Mesendoderm (in vitro differentiated cells): Measurements from ENCODE around the gene POLR1E.

Experiments used
- DNase-seq: peaks from one replicate; pipeline ENCODE4 v3.0.0; 2013
- H2AK5ac ChIP-seq: 2 replicates; pipeline ENCODE4 v1.6.1; 2013; ENCODE audit warnings: low read length, inconsistent platforms
- H2BK120ac ChIP-seq: 2 replicates; pipeline ENCODE4 v1.6.1; 2013; ENCODE audit warnings: low read depth, mild to moderate bottlenecking, low read length, moderate library complexity, mixed read lengths
- H2BK15ac ChIP-seq: replicated peaks from 2 replicates; pipeline ENCODE4 v1.6.1; 2013; ENCODE audit warnings: low read depth, mild to moderate bottlenecking, moderate library complexity
- H2BK5ac ChIP-seq: 2 replicates; pipeline ENCODE4 v1.6.1; 2013; ENCODE audit warnings: low read length, inconsistent platforms
- H3K18ac ChIP-seq: 2 replicates; pipeline ENCODE4 v1.6.1; 2013; ENCODE audit warnings: mild to moderate bottlenecking, low read length, mixed read lengths
- H3K23ac ChIP-seq: one replicate; pipeline ENCODE4 v1.6.1; 2013; ENCODE audit warnings: low read length
- H3K27ac ChIP-seq: 2 replicates; pipeline ENCODE4 v1.5.1; 2013; ENCODE audit warnings: low read depth, mild to moderate bottlenecking, inconsistent platforms, low read length, moderate library complexity
- H3K27me3 ChIP-seq: 2 replicates; pipeline ENCODE4 v1.6.1; 2013; ENCODE audit warnings: low read length, control low read depth, mild to moderate bottlenecking, inconsistent platforms; ENCODE audit not compliant: insufficient read depth, poor library complexity
- H3K36me3 ChIP-seq: 2 replicates; pipeline ENCODE4 v1.6.1; 2013; ENCODE audit warnings: low read length, inconsistent platforms; ENCODE audit not compliant: control insufficient read depth, insufficient read depth
- H3K4ac ChIP-seq: one replicate; pipeline ENCODE4 v1.6.1; 2013; ENCODE audit warnings: low read depth, mild to moderate bottlenecking, low read length, moderate library complexity
- H3K4me1 ChIP-seq: 2 replicates; pipeline ENCODE4 v1.6.1; 2013; ENCODE audit warnings: low read depth, low read length, inconsistent platforms; ENCODE audit not compliant: control insufficient read depth
- H3K4me2 ChIP-seq: 2 replicates; pipeline ENCODE4 v1.6.1; 2013; ENCODE audit warnings: low read length
- H3K4me3 ChIP-seq: 2 replicates; pipeline ENCODE4 v1.5.1; 2013; ENCODE audit warnings: mild to moderate bottlenecking, low read length
- H3K56ac ChIP-seq: one replicate; pipeline ENCODE4 v1.6.1; 2013; ENCODE audit warnings: low read length
- H3K79me1 ChIP-seq: 2 replicates; pipeline ENCODE4 v1.6.1; 2013; ENCODE audit warnings: low read length, inconsistent platforms
- H3K79me2 ChIP-seq: 2 replicates; pipeline ENCODE4 v1.6.1; 2013; ENCODE audit warnings: mild to moderate bottlenecking, low read length; ENCODE audit not compliant: control insufficient read depth, insufficient read depth
- H3K9ac ChIP-seq: 2 replicates; pipeline ENCODE4 v1.6.1; 2013; ENCODE audit warnings: low read length, inconsistent platforms
- H4K5ac ChIP-seq: one replicate; pipeline ENCODE4 v1.6.1; 2013; ENCODE audit warnings: low read length
- H4K8ac ChIP-seq: one replicate; pipeline ENCODE4 v1.6.1; 2013; ENCODE audit warnings: low read depth, mild to moderate bottlenecking, control low read depth, low read length, moderate library complexity
- whole genome bisulfite sequencing: extraction: QIAGEN DNeasy Blood & Tissue Kit; methylation state at CpG from one replicate; pipeline ENCODE4 v1.1.7; 2013; ENCODE audit warnings: low lambda C conversion rate, missing lambda C conversion rate; ENCODE audit not compliant: insufficient coverage; ENCODE audit errors: extremely low coverage; 5-methylcytosine and 5-hydroxymethylcytosine counted together

The POLR1E gene

DNA sequence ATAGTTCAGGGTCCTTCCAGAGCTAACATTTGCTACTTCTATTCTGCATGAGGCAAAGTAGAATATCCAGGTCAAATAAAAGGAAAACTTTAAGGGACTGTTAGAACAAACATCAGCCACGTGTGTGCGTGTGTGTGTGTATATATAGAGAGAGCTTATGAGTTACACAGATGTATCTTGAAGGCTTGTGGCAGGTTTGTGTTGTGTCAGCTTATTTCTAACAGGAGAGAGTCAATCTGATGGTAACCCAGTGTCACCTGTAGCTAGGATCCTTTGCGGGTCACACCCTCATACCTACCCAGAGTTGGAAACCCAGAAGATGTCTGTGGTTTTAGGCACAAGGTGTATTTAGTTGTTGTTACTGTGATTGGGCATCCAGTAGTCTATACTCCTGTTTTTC lies 12.7 kb downstream of the POLR1E start:
- Histone ChIP-seq H3K79me1 (no peaks in the 10 kb centered on the region), H3K36me3 (peaks cover 21% of the 10 kb centered on the region), H2AK5ac (no peak overlapping the region), H3K4me1 (no peaks in the 10 kb centered on the region), H3K79me2 (no peaks in the 10 kb centered on the region), H2BK5ac (no peak overlapping the region), H3K4me3 (no peak overlapping the region), H3K4ac (no peak overlapping the region), H3K4me2 (no peak overlapping the region), H2BK120ac (no peak overlapping the region), H3K18ac (no peak overlapping the region), H3K9ac (no peak overlapping the region), H2BK15ac (no peak overlapping the region), H4K8ac (no peak overlapping the region), H3K27ac (no peak overlapping the region), H3K23ac (no peak overlapping the region), H3K56ac (no peak overlapping the region), H3K27me3 (no peaks in the 10 kb centered on the region), H4K5ac (no peak overlapping the region)
- WGBS, result no CpG with 5 or more reads among the region's 3 CpGs
- DNase-seq, result no peak

DNA sequence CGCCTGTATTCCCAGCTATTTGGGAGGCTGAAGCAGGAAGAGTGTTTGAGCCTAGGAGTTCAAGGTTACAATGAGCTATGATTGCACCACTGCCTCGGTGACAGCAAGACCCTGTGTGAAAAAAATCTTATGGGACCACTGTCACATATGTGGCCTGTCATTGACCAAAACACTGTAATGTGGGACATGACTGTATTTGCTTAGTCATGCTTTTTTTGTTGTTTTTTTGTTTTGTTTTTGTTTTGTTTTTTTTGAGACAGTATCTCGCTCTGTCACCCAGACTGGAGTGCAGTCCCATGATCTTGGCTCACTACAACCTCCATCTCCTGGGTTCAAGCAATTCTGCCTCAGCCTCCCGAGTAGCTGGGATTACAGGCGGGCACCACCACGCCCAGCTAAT lies 13.5 kb downstream of the POLR1E start:
- no peak overlapping the region for H3K23ac ChIP-seq
- no CpG with 5 or more reads among the region's 6 CpGs for WGBS
- no peak overlapping the region for H3K27ac ChIP-seq
- no peaks in the 10 kb centered on the region for H3K4me1 ChIP-seq
- no peaks in the 10 kb centered on the region for H3K27me3 ChIP-seq
- no peak overlapping the region for H4K5ac ChIP-seq
- no peak overlapping the region for H3K4ac ChIP-seq
- no peak overlapping the region for H2BK15ac ChIP-seq
- H2BK5ac ChIP-seq, result no peak overlapping the region
- H4K8ac ChIP-seq, result no peak overlapping the region
- H2AK5ac ChIP-seq, result no peak overlapping the region
- H3K79me2 ChIP-seq, result no peaks in the 10 kb centered on the region
- no peak overlapping the region for H3K18ac ChIP-seq
- H3K9ac ChIP-seq, result no peak overlapping the region
- no peak overlapping the region for H3K4me2 ChIP-seq
- H3K56ac ChIP-seq, result no peak overlapping the region
- H3K36me3 ChIP-seq, result peaks cover 18% of the 10 kb centered on the region
- no peak overlapping the region for H2BK120ac ChIP-seq
- DNase-seq, result no peak
- no peaks in the 10 kb centered on the region for H3K79me1 ChIP-seq
- no peak overlapping the region for H3K4me3 ChIP-seq

DNA sequence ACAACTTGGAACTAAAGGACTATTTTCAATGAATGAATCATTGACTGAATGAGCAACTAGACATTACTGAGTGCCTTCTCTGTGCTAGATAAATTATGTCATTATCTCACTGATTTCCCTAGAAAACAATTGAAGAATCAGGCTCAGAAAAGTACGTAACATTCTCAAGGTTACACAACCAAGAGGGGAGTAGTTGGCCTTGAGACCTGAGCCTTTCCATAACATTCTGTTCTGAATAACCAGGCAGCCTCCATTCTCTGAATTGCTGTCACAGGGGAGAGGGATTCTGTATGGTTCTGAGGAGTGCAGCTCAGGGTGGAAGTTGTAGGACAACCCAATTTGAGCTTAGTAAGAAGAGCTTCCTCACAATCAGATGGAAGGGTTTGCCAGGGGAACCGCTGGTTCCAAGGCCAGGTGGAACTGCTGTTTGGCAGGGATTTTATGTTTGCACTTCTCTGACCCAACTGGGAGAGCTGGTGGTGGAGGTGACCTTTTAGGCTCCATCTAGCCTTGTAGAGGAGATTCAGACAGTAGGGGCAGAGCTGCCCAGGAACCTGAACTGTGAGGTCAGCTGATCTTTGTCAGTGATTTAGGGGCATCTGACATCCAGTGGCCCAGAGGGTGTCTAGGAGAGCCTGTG lies 16.3 kb downstream of the POLR1E start:
- H3K9ac ChIP-seq, result no peak overlapping the region
- H2AK5ac ChIP-seq, result no peak overlapping the region
- no peaks in the 10 kb centered on the region for H3K4me1 ChIP-seq
- H2BK15ac ChIP-seq, result no peak overlapping the region
- H3K27me3 ChIP-seq, result no peaks in the 10 kb centered on the region
- H3K27ac ChIP-seq, result no peak overlapping the region
- H3K4me2 ChIP-seq, result no peak overlapping the region
- no peak overlapping the region for H2BK120ac ChIP-seq
- WGBS, result no CpG with 5 or more reads among the region's 2 CpGs
- no peak overlapping the region for H3K18ac ChIP-seq
- H4K5ac ChIP-seq, result no peak overlapping the region
- H3K4ac ChIP-seq, result no peak overlapping the region
- H3K79me2 ChIP-seq, result no peaks in the 10 kb centered on the region
- H4K8ac ChIP-seq, result no peak overlapping the region
- H3K79me1 ChIP-seq, result no peaks in the 10 kb centered on the region
- no peak overlapping the region for H2BK5ac ChIP-seq
- H3K23ac ChIP-seq, result no peak overlapping the region
- no peak for DNase-seq
- H3K4me3 ChIP-seq, result no peak overlapping the region
- no peak overlapping the region for H3K56ac ChIP-seq
- peaks cover 13% of the 10 kb centered on the region for H3K36me3 ChIP-seq

DNA sequence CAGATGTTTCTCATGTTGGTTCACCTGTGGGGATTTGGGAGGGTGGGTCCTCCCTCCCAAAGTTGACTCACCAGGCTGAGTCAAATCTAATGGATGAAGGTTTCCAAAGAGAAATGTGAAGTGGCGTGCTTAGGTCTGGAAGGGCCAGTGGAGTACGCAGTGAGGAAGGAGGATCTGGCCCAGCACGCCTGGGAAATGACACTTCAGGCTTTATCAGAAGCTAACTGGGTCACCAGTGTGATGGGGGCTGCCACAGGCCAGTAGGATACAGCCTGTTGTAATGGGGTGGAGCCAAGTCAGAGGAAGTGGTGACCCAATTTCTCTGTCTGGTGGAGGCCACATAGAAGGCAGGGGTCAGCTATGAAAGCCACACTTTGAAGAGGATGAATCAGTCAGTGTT lies 18.0 kb downstream of the POLR1E start:
- Histone ChIP-seq H3K23ac (no peak overlapping the region), H3K56ac (no peak overlapping the region), H3K4me2 (no peak overlapping the region), H3K4ac (no peak overlapping the region), H3K4me1 (no peaks in the 10 kb centered on the region), H2BK5ac (no peak overlapping the region), H4K5ac (no peak overlapping the region), H3K27me3 (no peaks in the 10 kb centered on the region), H3K4me3 (no peak overlapping the region), H3K9ac (no peak overlapping the region), H2BK120ac (no peak overlapping the region), H3K79me1 (no peaks in the 10 kb centered on the region), H2BK15ac (no peak overlapping the region), H3K79me2 (no peaks in the 10 kb centered on the region), H3K18ac (no peak overlapping the region), H3K27ac (no peak overlapping the region), H4K8ac (no peak overlapping the region), H3K36me3 (peaks cover 13% of the 10 kb centered on the region), H2AK5ac (no peak overlapping the region)
- DNase-seq, result peak; percentile 4
- no CpG with 5 or more reads among the region's 3 CpGs for WGBS

GRCh38 chr9:37504605-37505004 lies 18.9 kb downstream of the POLR1E start:
- H2AK5ac ChIP-seq, result no peak overlapping the region
- H3K27ac ChIP-seq, result no peak overlapping the region
- H3K23ac ChIP-seq, result no peak overlapping the region
- H3K36me3 ChIP-seq, result peaks cover 13% of the 10 kb centered on the region
- WGBS, result no CpG with 5 or more reads among the region's 5 CpGs
- no peak overlapping the region for H4K5ac ChIP-seq
- H4K8ac ChIP-seq, result no peak overlapping the region
- no peak overlapping the region for H2BK15ac ChIP-seq
- H3K4me2 ChIP-seq, result no peak overlapping the region
- H3K4me3 ChIP-seq, result no peak overlapping the region
- no peak overlapping the region for H2BK5ac ChIP-seq
- no peak overlapping the region for H2BK120ac ChIP-seq
- no peaks in the 10 kb centered on the region for H3K79me1 ChIP-seq
- H3K18ac ChIP-seq, result no peak overlapping the region
- no peak overlapping the region for H3K4ac ChIP-seq
- H3K4me1 ChIP-seq, result no peaks in the 10 kb centered on the region
- no peaks in the 10 kb centered on the region for H3K27me3 ChIP-seq
- no peak for DNase-seq
- no peak overlapping the region for H3K56ac ChIP-seq
- no peak overlapping the region for H3K9ac ChIP-seq
- no peaks in the 10 kb centered on the region for H3K79me2 ChIP-seq

DNA sequence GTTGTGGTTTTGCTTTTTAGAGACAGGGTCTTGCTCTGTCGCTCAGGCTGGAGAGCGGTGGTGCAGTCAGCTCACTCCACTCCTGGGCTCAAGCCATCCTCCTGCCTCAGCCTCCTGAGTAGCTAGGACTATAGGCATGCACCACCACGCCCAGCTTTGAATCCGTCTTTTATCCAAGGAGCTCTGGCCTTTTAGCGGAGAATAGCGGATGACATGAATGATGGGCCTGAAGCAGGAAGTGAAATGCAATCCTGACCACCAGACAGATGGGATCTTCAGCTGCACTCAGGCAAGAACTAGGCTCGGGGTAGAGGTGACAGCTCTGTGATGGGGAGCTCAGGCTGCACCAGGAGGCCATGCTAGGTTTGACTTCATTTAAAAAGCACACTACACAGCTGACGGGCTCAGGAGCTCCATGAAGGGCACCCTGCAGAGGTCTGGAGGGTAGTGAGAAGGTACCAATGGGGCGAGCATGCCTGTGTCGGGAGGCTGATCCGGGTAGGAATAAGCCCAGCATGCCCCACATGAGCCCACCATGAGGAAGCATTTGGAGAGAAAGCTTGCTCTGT lies 21.9 kb downstream of the POLR1E start:
- Histone ChIP-seq H3K4ac (no peak overlapping the region), H3K18ac (no peak overlapping the region), H3K4me1 (no peaks in the 10 kb centered on the region), H2BK5ac (no peak overlapping the region), H2AK5ac (no peak overlapping the region), H3K27me3 (no peaks in the 10 kb centered on the region), H2BK120ac (no peak overlapping the region), H3K79me1 (no peaks in the 10 kb centered on the region), H3K36me3 (peaks cover 6% of the 10 kb centered on the region), H3K27ac (no peak overlapping the region), H3K9ac (no peak overlapping the region), H4K5ac (no peak overlapping the region), H2BK15ac (no peak overlapping the region), H3K23ac (no peak overlapping the region), H3K4me2 (no peak overlapping the region), H3K79me2 (no peaks in the 10 kb centered on the region), H4K8ac (no peak overlapping the region), H3K56ac (no peak overlapping the region), H3K4me3 (no peak overlapping the region)
- no peak for DNase-seq
- no CpG with 5 or more reads among the region's 11 CpGs for WGBS
